BLaER1 treated with 17β-estradiol and CSF1 and Interleukin-3, amounts not matched to agents 10 nM and 100 nM (cell line): Measurements from ENCODE around the gene EIF4E2.

ENCODE experiments used
- H3K27ac ChIP-seq, 11 experiments: shearing (Covaris generic); formaldehyde crosslinking; 2 replicates each; pipeline ENCODE4 v1.8.1; 2022
- H3K27me3 ChIP-seq, 11 experiments: shearing (Covaris generic); formaldehyde crosslinking; 2 replicates each; pipeline ENCODE4 v1.8.1; 2022
- H3K36me3 ChIP-seq, 11 experiments: shearing (Covaris generic); formaldehyde crosslinking; 2 replicates each; pipeline ENCODE4 v1.8.1; 2022
- H3K4me1 ChIP-seq, 10 experiments: shearing (Covaris generic); formaldehyde crosslinking; 2 replicates each; pipeline ENCODE4 v1.8.1; 2022
- H3K4me2 ChIP-seq, 11 experiments: shearing (Covaris generic); formaldehyde crosslinking; 2 replicates each; pipeline ENCODE4 v1.8.1; 2022
- H3K4me3 ChIP-seq, 10 experiments: shearing (Covaris generic); formaldehyde crosslinking; 2 replicates each; pipeline ENCODE4 v1.8.1; 2022
- H3K9ac ChIP-seq, 11 experiments: shearing (Covaris generic); formaldehyde crosslinking; 2 replicates each; pipeline ENCODE4 v1.8.1; 2022
- H3K9me3 ChIP-seq, 11 experiments: shearing (Covaris generic); formaldehyde crosslinking; replicated peaks in 1 of 11; 2 replicates each; pipeline ENCODE4 v1.8.1; 2022
- H4K20me1 ChIP-seq, 11 experiments: shearing (Covaris generic); formaldehyde crosslinking; 2 replicates each; pipeline ENCODE4 v1.8.1; 2022
- Cebpa-rat ChIP-seq, 11 experiments: shearing (Covaris generic); IDR thresholded peaks; 2 replicates each; pipeline ENCODE4 v1.8.1; 2022

EIF4E2 gene

DNA sequence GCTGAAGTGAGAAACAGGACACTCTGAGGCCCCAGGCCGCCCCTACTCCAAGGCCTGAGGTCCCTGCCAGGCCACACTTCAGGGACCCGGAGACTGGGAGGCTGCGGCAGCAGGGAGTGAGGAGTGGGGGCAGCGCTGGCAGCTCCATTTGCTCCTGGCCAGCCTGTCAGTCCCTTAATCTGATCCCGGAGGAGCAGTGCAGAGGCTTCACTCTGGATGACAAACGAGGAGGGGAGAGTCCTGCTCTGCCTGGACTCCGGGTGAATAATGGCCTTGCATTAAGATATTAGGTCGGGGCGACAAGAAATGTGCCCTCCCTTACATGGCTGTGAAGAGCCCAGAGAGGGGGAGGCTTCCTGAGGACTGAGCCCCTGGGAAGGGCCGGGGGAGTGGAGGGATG lies 44.6 kb upstream of the EIF4E2 start:
- peaks cover 37 to 63% (median 60%) of the 10 kb centered on the region in 11 experiments for H3K27me3 ChIP-seq
- TF ChIP-seq Cebpa-rat (IDR thresholded peaks at IDR 0.05), result no peak

DNA sequence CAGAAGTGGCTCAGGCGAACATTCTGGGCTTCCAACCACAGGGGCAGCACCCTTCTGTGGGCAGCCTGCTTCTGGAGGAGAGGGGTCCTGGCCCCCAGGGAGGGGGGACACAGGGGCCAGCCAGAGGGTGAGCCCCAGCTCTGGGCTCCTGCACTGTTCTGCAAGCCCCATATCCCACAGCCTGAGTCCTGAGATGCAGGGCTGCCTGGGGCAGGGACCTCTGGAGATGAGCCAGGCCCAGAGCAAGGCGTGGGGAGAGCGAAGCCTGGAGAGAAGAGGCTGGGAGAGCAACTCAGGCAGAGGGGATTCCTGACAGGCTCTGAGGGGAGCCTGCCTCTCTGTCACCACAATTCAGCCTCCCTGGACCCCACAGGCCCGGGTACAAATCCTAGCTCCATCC lies 43.8 kb upstream of the EIF4E2 start:
- Histone ChIP-seq H3K9me3 (no peaks in the 10 kb centered on the region), H3K9ac (no peak overlapping the region), H3K4me1 (peaks cover 13 to 35% (median 31%) of the 10 kb centered on the region in 10 experiments; a peak in 19 of 20 replicates), H3K36me3 (no peaks in the 10 kb centered on the region), H3K27ac (no peak overlapping the region), H3K4me3 (no peak overlapping the region), H4K20me1 (peaks cover 0 to 25% (median 4%) of the 10 kb centered on the region in 11 experiments; a peak in 10 of 22 replicates), H3K27me3 (peaks cover 37 to 55% (median 52%) of the 10 kb centered on the region in 11 experiments), H3K4me2 (no peak overlapping the region)
- no peak for TF ChIP-seq Cebpa-rat (IDR thresholded peaks at IDR 0.05)

More for the DNA sequence above, 44.6 kb upstream of the EIF4E2 start:
- no peak overlapping the region for H3K4me2 ChIP-seq
- peaks cover 0 to 24% (median 4%) of the 10 kb centered on the region in 11 experiments; a peak in 9 of 22 replicates for H4K20me1 ChIP-seq
- H3K4me1 ChIP-seq, result peaks cover 6 to 26% (median 22%) of the 10 kb centered on the region in 10 experiments; a peak in 18 of 20 replicates
- H3K9me3 ChIP-seq, result no peaks in the 10 kb centered on the region
- no peak overlapping the region for H3K4me3 ChIP-seq
- H3K27ac ChIP-seq, result no peak overlapping the region
- H3K36me3 ChIP-seq, result no peaks in the 10 kb centered on the region
- no peak overlapping the region for H3K9ac ChIP-seq

DNA sequence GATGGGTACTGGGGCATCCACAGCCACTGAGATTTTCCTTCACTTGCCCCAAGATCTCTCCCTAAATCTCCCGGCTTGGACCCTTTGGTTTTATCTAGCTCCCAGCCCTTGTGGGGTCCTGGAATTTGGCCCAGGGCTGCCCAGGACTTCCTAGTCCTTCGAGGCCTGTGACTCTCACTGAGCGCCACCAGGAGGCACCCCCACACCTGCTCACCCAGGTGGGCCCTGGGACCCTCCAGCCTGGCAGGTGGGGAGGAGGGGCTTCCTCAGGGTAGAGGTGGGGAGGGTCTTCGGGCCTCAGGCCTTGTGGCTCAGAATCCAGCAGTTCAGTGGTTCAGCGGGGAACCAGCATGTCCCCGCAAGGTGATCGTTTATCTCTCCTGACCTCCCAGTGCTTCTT lies 42.2 kb upstream of the EIF4E2 start:
- no peak overlapping the region for H3K27ac ChIP-seq
- TF ChIP-seq Cebpa-rat (IDR thresholded peaks at IDR 0.05), result no peak
- no peak overlapping the region for H3K9ac ChIP-seq
- H3K27me3 ChIP-seq, result peaks cover 27 to 39% (median 37%) of the 10 kb centered on the region in 11 experiments
- H3K4me2 ChIP-seq, result no peak overlapping the region
- H3K4me3 ChIP-seq, result no peak overlapping the region
- no peaks in the 10 kb centered on the region for H3K36me3 ChIP-seq
- peaks cover 14 to 41% (median 36%) of the 10 kb centered on the region in 10 experiments; a peak in 19 of 20 replicates for H3K4me1 ChIP-seq
- H3K9me3 ChIP-seq, result no peaks in the 10 kb centered on the region
- H4K20me1 ChIP-seq, result peaks cover 0 to 27% (median 4%) of the 10 kb centered on the region in 11 experiments; a peak in 10 of 22 replicates

DNA sequence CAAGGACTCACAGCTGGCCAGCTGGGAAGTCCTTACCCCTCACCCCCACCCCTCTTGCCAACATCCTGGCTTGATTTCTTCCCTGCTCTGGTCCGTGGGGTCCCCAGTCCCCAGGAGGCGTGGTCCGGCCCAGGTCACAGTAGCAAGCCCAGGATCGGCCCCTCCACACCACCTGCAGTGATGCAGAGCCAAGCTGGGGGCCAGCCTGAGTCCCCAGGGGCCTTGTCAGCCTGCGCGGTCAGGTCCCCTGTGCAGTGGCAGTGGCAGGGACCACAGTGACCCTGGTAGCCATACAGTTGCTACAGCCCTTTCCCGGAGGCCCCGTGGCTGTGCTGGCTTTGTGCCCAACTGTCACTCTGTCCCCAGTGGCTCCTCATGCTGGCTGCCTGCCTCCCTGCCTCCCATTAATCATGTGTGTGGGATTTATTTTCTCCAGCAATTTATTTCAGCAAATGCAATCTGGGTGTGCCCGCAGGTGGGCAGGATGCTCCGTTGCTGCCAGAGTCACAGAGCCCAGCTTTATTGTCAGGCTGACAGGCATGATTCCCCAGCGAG lies 39.1 kb upstream of the EIF4E2 start:
- Histone ChIP-seq H3K27me3 (peaks cover 0 to 9% (median 6%) of the 10 kb centered on the region in 11 experiments; a peak in 12 of 22 replicates), H4K20me1 (peaks cover 0 to 12% (median 0%) of the 10 kb centered on the region in 11 experiments; a peak in 4 of 22 replicates), H3K4me3 (no peak overlapping the region), H3K27ac (peak overlapping the region in 1 of 11 experiments; percentile 67; a peak in 3 of 22 replicates), H3K9me3 (no peaks in the 10 kb centered on the region), H3K9ac (peak overlapping the region in 4 of 11 experiments; percentile 20 to 51 (median 40); a peak in 5 of 22 replicates), H3K4me2 (peak overlapping the region; percentile 12 to 90 (median 77); a peak in 20 of 22 replicates), H3K36me3 (no peaks in the 10 kb centered on the region), H3K4me1 (peaks cover 11 to 32% (median 27%) of the 10 kb centered on the region in 10 experiments; a peak in 18 of 20 replicates)
- no peak for TF ChIP-seq Cebpa-rat (IDR thresholded peaks at IDR 0.05)

DNA sequence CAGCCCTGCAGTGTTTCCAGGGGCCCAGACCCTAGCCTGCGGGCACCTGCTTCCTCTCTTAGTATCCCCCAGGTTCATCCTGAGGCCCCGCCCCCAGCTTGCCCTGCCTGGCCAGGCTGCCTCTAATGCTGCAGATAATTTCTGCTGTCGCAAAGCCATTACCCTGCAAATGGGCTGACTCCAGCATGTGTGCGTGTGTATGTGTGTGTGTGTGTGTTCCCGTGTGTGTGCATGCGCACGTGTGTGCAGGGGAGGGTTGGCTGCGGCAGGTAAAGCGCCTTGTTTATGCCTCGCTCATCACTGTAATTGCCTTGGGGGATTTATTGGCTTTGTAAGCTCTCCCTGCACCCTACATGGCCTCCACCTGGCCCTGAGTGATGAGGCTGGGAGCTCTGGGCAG lies 37.9 kb upstream of the EIF4E2 start:
- Histone ChIP-seq H3K4me1 (peaks cover 11 to 32% (median 27%) of the 10 kb centered on the region in 10 experiments; a peak in 18 of 20 replicates), H3K4me2 (peak overlapping the region in 9 of 11 experiments; percentile 52 to 90 (median 79); a peak in 17 of 22 replicates), H3K27me3 (no peaks in the 10 kb centered on the region), H3K4me3 (no peak overlapping the region), H3K36me3 (no peaks in the 10 kb centered on the region), H3K9ac (peak overlapping the region in 1 of 11 experiments; percentile 30; a peak in 2 of 22 replicates), H3K27ac (0 out of 22 replicates have a peak overlapping the region, but pooled peaks of 1 of the 11 experiments have one; percentile 26), H4K20me1 (peaks cover 0 to 13% (median 0%) of the 10 kb centered on the region in 11 experiments; a peak in 4 of 22 replicates), H3K9me3 (no peaks in the 10 kb centered on the region)
- TF ChIP-seq Cebpa-rat (IDR thresholded peaks at IDR 0.05), result no peak

DNA sequence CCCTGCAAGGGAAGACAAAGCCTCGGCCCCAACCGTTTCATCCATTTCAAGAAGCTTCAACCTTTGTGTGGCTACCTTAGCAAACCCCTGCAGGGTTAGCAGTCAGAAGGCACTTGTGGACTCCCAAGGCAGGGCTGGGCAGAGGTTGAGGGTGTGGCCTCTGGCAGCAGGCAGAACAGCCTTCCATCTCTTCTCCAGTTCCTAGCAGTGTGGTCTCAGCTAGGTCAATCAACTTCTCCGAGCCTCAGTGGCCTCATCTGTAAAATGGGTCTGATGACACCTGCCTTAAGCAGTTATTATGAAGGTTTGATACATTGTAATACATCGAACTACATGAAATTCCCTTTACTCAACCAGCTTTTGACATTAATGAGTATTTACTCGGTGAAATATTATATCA lies 37.1 kb upstream of the EIF4E2 start:
- no peak for TF ChIP-seq Cebpa-rat (IDR thresholded peaks at IDR 0.05)
- H4K20me1 ChIP-seq, result peaks cover 0 to 13% (median 0%) of the 10 kb centered on the region in 11 experiments; a peak in 4 of 22 replicates
- H3K9ac ChIP-seq, result no peak overlapping the region
- no peaks in the 10 kb centered on the region for H3K27me3 ChIP-seq
- H3K36me3 ChIP-seq, result no peaks in the 10 kb centered on the region
- no peaks in the 10 kb centered on the region for H3K9me3 ChIP-seq
- no peak overlapping the region for H3K4me3 ChIP-seq
- no peak overlapping the region for H3K27ac ChIP-seq
- peaks cover 11 to 32% (median 27%) of the 10 kb centered on the region in 10 experiments; a peak in 18 of 20 replicates for H3K4me1 ChIP-seq
- no peak overlapping the region; a peak in 1 of 22 replicates for H3K4me2 ChIP-seq

DNA sequence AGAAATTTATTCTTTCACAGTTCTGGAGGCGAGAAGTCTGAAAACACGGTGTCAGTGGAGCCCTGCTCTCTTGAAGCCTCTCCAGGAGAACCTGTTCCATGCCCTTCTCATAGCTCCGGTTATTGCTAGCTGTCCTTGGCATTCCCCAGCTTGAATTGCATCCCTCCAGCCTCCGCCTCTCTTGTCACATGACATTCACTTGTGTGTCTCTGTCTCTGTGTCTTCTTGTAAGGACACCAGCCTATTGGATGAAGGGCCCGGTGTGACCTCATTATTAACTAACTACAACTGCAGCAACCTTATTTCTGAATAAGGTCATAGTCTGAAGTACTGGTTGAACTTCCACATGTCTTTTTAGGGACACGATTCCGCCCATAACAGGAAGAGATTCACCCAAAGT lies 34.9 kb upstream of the EIF4E2 start:
- Histone ChIP-seq H3K9ac (no peak overlapping the region), H3K4me1 (peaks cover 11 to 25% (median 23%) of the 10 kb centered on the region in 10 experiments; a peak in 18 of 20 replicates), H3K27ac (no peak overlapping the region), H3K9me3 (no peaks in the 10 kb centered on the region), H3K4me3 (no peak overlapping the region), H3K36me3 (no peaks in the 10 kb centered on the region), H3K27me3 (peaks cover 0 to 2% (median 0%) of the 10 kb centered on the region in 11 experiments; a peak in 1 of 22 replicates), H4K20me1 (peaks cover 0 to 13% (median 0%) of the 10 kb centered on the region in 11 experiments; a peak in 5 of 22 replicates), H3K4me2 (no peak overlapping the region)
- TF ChIP-seq Cebpa-rat (IDR thresholded peaks at IDR 0.05), result no peak

DNA sequence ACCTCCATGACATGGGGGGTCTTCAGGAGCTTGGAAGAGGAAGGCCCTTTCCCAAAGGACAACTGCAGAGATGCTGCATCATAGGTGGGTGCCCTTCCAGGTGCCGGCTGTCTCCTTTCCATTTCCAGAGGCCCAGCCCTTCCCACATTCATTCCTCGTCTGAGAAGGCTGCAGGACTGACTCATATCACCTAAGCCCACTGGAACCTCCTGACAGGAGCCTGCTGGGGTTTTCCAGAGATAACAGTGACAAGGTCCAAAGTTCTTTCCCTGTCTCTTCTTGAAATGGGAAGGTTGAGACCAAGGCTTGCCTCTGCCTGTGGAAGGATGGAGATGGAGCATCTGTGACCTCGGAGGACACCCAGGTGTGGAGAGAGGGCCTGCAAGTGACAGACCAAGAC lies 33.9 kb upstream of the EIF4E2 start:
- H3K4me1 ChIP-seq, result peaks cover 7 to 18% (median 15%) of the 10 kb centered on the region in 10 experiments; a peak in 18 of 20 replicates
- H3K9ac ChIP-seq, result no peak overlapping the region
- H3K9me3 ChIP-seq, result no peaks in the 10 kb centered on the region
- H4K20me1 ChIP-seq, result peaks cover 0 to 16% (median 0%) of the 10 kb centered on the region in 11 experiments; a peak in 6 of 22 replicates
- no peak for TF ChIP-seq Cebpa-rat (IDR thresholded peaks at IDR 0.05)
- no peaks in the 10 kb centered on the region for H3K36me3 ChIP-seq
- H3K27ac ChIP-seq, result no peak overlapping the region
- no peak overlapping the region for H3K4me2 ChIP-seq
- no peak overlapping the region for H3K4me3 ChIP-seq
- H3K27me3 ChIP-seq, result peaks cover under 1 to 11% (median 6%) of the 10 kb centered on the region in 11 experiments; a peak in 20 of 22 replicates

DNA sequence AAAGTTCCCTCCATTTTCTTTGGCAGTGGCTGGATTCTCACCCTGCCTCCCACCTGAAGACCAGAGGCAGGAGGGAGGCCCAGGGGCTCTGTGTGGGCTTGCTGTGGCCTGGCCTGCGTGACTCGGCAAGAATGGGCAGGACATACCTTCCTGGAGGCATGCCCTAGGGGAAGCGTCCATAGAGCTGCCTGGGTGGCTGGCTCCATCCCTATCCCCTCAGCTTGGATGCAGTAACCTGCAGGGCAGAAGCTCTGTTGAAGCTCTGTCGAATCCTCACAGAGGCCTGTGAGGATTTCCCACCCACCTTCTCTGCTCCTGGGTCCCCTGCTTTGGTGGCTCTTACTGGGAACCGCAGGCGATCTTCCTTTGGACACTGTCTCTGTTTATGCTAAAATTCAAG lies 31.6 kb upstream of the EIF4E2 start:
- H3K9me3 ChIP-seq, result no peaks in the 10 kb centered on the region
- peaks cover 0 to 35% (median 14%) of the 10 kb centered on the region in 11 experiments; a peak in 19 of 22 replicates for H4K20me1 ChIP-seq
- no peak for TF ChIP-seq Cebpa-rat (IDR thresholded peaks at IDR 0.05)

More for the DNA sequence above, 31.6 kb upstream of the EIF4E2 start:
- Histone ChIP-seq H3K36me3 (no peaks in the 10 kb centered on the region), H3K9ac (no peak overlapping the region), H3K27ac (no peak overlapping the region), H3K4me1 (peaks cover 13 to 24% (median 21%) of the 10 kb centered on the region in 10 experiments; a peak in 19 of 20 replicates), H3K27me3 (peaks cover 24 to 34% (median 29%) of the 10 kb centered on the region in 11 experiments), H3K4me2 (no peak overlapping the region), H3K4me3 (no peak overlapping the region)
